ENCODE data around the gene HOXA4.

HOXA4 gene

GRCh38 chr7:27093184-27093895 is 37.2 kb downstream of the HOXA4 start:
- TF ChIP-seq, protein P1, sequence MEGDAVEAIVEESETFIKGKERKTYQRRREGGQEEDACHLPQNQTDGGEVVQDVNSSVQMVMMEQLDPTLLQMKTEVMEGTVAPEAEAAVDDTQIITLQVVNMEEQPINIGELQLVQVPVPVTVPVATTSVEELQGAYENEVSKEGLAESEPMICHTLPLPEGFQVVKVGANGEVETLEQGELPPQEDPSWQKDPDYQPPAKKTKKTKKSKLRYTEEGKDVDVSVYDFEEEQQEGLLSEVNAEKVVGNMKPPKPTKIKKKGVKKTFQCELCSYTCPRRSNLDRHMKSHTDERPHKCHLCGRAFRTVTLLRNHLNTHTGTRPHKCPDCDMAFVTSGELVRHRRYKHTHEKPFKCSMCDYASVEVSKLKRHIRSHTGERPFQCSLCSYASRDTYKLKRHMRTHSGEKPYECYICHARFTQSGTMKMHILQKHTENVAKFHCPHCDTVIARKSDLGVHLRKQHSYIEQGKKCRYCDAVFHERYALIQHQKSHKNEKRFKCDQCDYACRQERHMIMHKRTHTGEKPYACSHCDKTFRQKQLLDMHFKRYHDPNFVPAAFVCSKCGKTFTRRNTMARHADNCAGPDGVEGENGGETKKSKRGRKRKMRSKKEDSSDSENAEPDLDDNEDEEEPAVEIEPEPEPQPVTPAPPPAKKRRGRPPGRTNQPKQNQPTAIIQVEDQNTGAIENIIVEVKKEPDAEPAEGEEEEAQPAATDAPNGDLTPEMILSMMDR (IDR thresholded peaks at IDR 0.05; ENCODE audit: low read depth, low read length, missing control alignments), result no peak
- H3K4me3 ChIP-seq (replicated peaks; ENCODE audit: low read depth, low read length), result no peak overlapping the region
- DNase-seq (ENCODE audit: extremely low read depth, low read depth), result no peak

- no peak for DNase-seq (ENCODE audit: extremely low read depth, low read depth)
- no peak overlapping the region for H3K4me3 ChIP-seq (replicated peaks; ENCODE audit: low read depth, low read length)
- TF ChIP-seq, protein P1 (IDR thresholded peaks at IDR 0.05; ENCODE audit: low read depth, low read length, missing control alignments), result no peak
These were observed 37.8 kb downstream of the HOXA4 start for GRCh38 chr7:27092819-27093110.

GRCh38 chr7:27091941-27092818 is 38.4 kb downstream of the HOXA4 start:
- no peak overlapping the region for H3K4me3 ChIP-seq (replicated peaks; ENCODE audit: low read depth, low read length)
- TF ChIP-seq, protein P1 (IDR thresholded peaks at IDR 0.05; ENCODE audit: low read depth, low read length, missing control alignments), result no peak
- DNase-seq (ENCODE audit: extremely low read depth, low read depth), result no peak

- DNase-seq (ENCODE audit: extremely low read depth, low read depth), result no peak
- H3K4me3 ChIP-seq (replicated peaks; ENCODE audit: low read depth, low read length), result no peak overlapping the region
- TF ChIP-seq, protein P1 (IDR thresholded peaks at IDR 0.05; ENCODE audit: low read depth, low read length, missing control alignments), result no peak
These were observed 39.5 kb downstream of the HOXA4 start for GRCh38 chr7:27091105-27091504.

GRCh38 chr7:27088002-27088922 is 42.3 kb downstream of the HOXA4 start:
- no peak for DNase-seq (ENCODE audit: extremely low read depth, low read depth)
- no peak overlapping the region for H3K4me3 ChIP-seq (replicated peaks; ENCODE audit: low read depth, low read length)
- TF ChIP-seq, protein P1 (IDR thresholded peaks at IDR 0.05; ENCODE audit: low read depth, low read length, missing control alignments), result no peak

GRCh38 chr7:27083646-27084045 is 46.9 kb downstream of the HOXA4 start:
- TF ChIP-seq, protein P1 (IDR thresholded peaks at IDR 0.05; ENCODE audit: low read depth, low read length, missing control alignments), result no peak
- no peak for DNase-seq (ENCODE audit: extremely low read depth, low read depth)
- H3K4me3 ChIP-seq (replicated peaks; ENCODE audit: low read depth, low read length), result no peak overlapping the region

Data from HFF-Myc (cell line).